Skeletal muscle satellite cell (primary cell): ENCODE results near the gene BAG2.
A peak's percentile ranks its signal among the peaks of the same experiment; 100 is the strongest.

Source experiments
- H3K27me3 ChIP-seq: 2 replicates; pipeline ENCODE4 v1.7.0; 2013; ENCODE audit warnings: low read length; ENCODE audit not compliant: control insufficient read depth, insufficient read depth
- H3K36me3 ChIP-seq: 2 replicates; pipeline ENCODE4 v1.7.0; 2013; ENCODE audit warnings: mild to moderate bottlenecking, control low read depth, low read length; ENCODE audit not compliant: insufficient read depth
- H3K4me1 ChIP-seq: 2 replicates; pipeline ENCODE4 v1.7.0; 2013; ENCODE audit warnings: low read length; ENCODE audit not compliant: control insufficient read depth, insufficient read depth
- H3K4me2 ChIP-seq: 2 replicates; pipeline ENCODE4 v1.7.0; 2013; ENCODE audit warnings: mild to moderate bottlenecking, low read length
- H3K4me3 ChIP-seq: 2 replicates; pipeline ENCODE4 v1.7.0; 2013; ENCODE audit warnings: low read length
- H3K9ac ChIP-seq: 2 replicates; pipeline ENCODE4 v1.7.0; 2013; ENCODE audit warnings: mild to moderate bottlenecking, low read depth, low read length, moderate library complexity
- H3K9me3 ChIP-seq: replicated peaks from 2 replicates; pipeline ENCODE4 v1.7.0; 2013; ENCODE audit warnings: mild to moderate bottlenecking, control low read depth, low read length

Gene BAG2

GRCh38 chr6:57207872-57208271, 35.7 kb downstream of the BAG2 start:
- no peak overlapping the region for H3K4me3 ChIP-seq
- peaks cover 8% of the 10 kb centered on the region for H3K4me1 ChIP-seq
- H3K9ac ChIP-seq = no peak overlapping the region
- no peaks in the 10 kb centered on the region for H3K9me3 ChIP-seq
- H3K4me2 ChIP-seq = no peak overlapping the region
- peaks cover 20% of the 10 kb centered on the region for H3K36me3 ChIP-seq
- no peaks in the 10 kb centered on the region for H3K27me3 ChIP-seq

DNA sequence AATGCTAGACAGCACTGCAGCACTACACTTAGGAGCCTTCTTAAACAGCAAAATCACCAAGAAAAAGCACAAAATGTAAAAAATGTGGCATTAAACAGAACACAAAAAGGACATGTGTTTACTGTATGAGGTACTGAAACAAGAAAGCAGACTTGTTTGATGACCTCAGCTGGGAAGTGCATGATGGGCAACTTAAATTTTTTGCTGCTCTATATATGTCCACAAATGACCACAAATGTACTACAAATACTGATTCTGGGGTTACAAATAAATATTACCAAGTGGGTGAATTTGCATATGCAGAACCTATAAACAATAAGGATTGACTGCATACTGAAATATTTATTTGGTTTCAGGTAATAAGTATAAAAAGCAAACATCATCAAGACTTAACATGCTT, 36.9 kb downstream of the BAG2 start:
- H3K36me3 ChIP-seq = peaks cover 20% of the 10 kb centered on the region

GRCh38 chr6:57210060-57210459, 37.9 kb downstream of the BAG2 start:
- H3K4me3 ChIP-seq = no peak overlapping the region
- no peak overlapping the region for H3K4me2 ChIP-seq
- peaks cover 8% of the 10 kb centered on the region for H3K4me1 ChIP-seq
- no peak overlapping the region for H3K9ac ChIP-seq
- H3K27me3 ChIP-seq = no peaks in the 10 kb centered on the region
- H3K9me3 ChIP-seq = no peaks in the 10 kb centered on the region
- H3K36me3 ChIP-seq = peaks cover 20% of the 10 kb centered on the region

More for the DNA sequence above, 36.9 kb downstream of the BAG2 start:
- H3K9me3 ChIP-seq = no peaks in the 10 kb centered on the region
- H3K4me3 ChIP-seq = no peak overlapping the region
- H3K9ac ChIP-seq = no peak overlapping the region
- no peaks in the 10 kb centered on the region for H3K27me3 ChIP-seq
- peaks cover 8% of the 10 kb centered on the region for H3K4me1 ChIP-seq
- H3K4me2 ChIP-seq = no peak overlapping the region

GRCh38 chr6:57215260-57215659, 43.1 kb downstream of the BAG2 start:
- no peak overlapping the region for H3K9ac ChIP-seq
- no peaks in the 10 kb centered on the region for H3K9me3 ChIP-seq
- H3K4me1 ChIP-seq = peaks cover 10% of the 10 kb centered on the region

GRCh38 chr6:57216235-57217101, 44.3 kb downstream of the BAG2 start:
- Histone ChIP-seq H3K4me2 (peak overlapping the region; percentile 24), H3K4me3 (no peak overlapping the region), H3K9me3 (no peaks in the 10 kb centered on the region), H3K27me3 (no peaks in the 10 kb centered on the region), H3K9ac (no peak overlapping the region), H3K36me3 (no peaks in the 10 kb centered on the region), H3K4me1 (peaks cover 10% of the 10 kb centered on the region)

More at GRCh38 chr6:57215260-57215659, 43.1 kb downstream of the BAG2 start:
- Histone ChIP-seq H3K27me3 (no peaks in the 10 kb centered on the region), H3K36me3 (no peaks in the 10 kb centered on the region), H3K4me3 (no peak overlapping the region), H3K4me2 (no peak overlapping the region)

DNA sequence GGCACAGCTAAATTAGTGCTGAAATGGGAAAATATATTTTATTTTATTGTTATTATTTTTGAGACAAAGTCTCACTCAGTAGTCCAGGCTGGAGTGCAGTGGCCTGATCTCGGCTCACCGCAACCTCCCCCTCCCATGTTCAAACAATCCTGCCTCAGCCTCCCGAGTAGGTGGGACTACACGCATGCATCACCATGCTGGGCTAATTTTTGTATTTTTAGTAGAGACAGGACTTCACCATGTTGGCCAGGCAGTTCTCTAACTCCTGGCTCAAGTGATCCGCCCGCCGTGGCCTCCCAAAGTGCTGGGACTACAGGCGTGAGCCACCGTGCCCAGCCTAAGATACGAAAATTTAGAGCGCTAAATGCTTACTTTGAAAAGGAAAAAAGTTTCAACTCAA, 45.1 kb downstream of the BAG2 start:
- Histone ChIP-seq H3K9me3 (no peaks in the 10 kb centered on the region), H3K4me3 (no peak overlapping the region), H3K9ac (no peak overlapping the region), H3K4me2 (no peak overlapping the region), H3K4me1 (peaks cover 10% of the 10 kb centered on the region), H3K36me3 (no peaks in the 10 kb centered on the region), H3K27me3 (no peaks in the 10 kb centered on the region)

GRCh38 chr6:57220083-57220703, 48.1 kb downstream of the BAG2 start:
- no peak overlapping the region for H3K9ac ChIP-seq
- peak overlapping the region; percentile 87 for H3K4me2 ChIP-seq
- H3K9me3 ChIP-seq = no peaks in the 10 kb centered on the region
- H3K27me3 ChIP-seq = no peaks in the 10 kb centered on the region
- peak overlapping the region; percentile 90 for H3K4me3 ChIP-seq
- no peaks in the 10 kb centered on the region for H3K36me3 ChIP-seq
- peaks cover 24% of the 10 kb centered on the region for H3K4me1 ChIP-seq

GRCh38 chr6:57221191-57221935, 49.2 kb downstream of the BAG2 start:
- Histone ChIP-seq H3K4me1 (peaks cover 23% of the 10 kb centered on the region), H3K4me3 (peak overlapping the region; percentile 90), H3K36me3 (no peaks in the 10 kb centered on the region), H3K9ac (peak overlapping the region; percentile 98), H3K27me3 (no peaks in the 10 kb centered on the region), H3K4me2 (peak overlapping the region; percentile 87), H3K9me3 (no peaks in the 10 kb centered on the region)

DNA sequence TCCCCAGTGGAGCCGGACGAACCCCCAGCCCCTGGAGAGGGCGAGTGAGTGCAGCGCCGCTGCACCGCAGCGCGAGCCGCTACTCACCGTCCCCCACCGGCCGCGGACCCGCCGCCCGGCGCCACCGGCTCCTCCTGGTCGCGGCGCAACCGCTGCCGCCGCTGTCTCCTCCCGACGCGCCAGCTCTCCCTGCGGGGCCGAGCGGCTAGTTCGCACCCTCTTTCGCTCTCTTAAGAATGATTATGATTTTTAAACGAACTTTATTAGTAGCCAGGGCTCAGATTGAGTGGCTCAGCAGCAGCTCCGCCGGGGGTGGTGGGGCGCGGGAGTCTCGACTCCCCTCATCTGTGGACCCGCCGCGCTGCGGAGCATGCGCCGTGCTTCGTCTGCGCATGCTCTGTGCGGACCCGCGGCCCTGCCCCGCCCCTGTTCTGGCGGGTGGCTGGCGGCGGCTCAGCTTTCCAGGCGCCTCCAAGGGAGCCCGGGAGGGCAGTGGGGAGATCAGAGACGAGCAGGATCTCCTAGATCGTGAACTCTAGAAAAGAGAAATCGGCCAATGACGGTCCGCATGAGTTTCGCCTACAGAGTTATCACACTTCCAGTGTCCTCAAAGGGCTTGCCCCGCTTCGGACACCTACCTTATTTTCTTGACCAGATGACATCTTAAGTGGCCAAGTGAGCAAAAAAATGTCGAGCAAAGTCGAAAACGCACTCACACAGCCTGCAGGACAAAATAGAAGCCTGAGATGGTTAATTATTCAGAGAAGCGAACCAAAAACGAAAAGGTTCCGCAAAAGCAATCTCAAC, 50.0 kb downstream of the BAG2 start, which contains the start of gene RAB23:
Gene RAB23, minus strand, starts transcription at position 372 of the 807 bp plus-strand sequence. CDS start 11,927 bp downstream, outside the sequence.
- no peaks in the 10 kb centered on the region for H3K27me3 ChIP-seq
- peak within 1 kb of the TSS; percentile 90 for H3K4me3 ChIP-seq
- peak within 1 kb of the TSS; percentile 87 for H3K4me2 ChIP-seq
- H3K9ac ChIP-seq = peak within 1 kb of the TSS; percentile 98
- H3K4me1 ChIP-seq = peaks cover 16% of the 10 kb centered on the region
- no peaks in the 10 kb centered on the region for H3K36me3 ChIP-seq
- H3K9me3 ChIP-seq = no peaks in the 10 kb centered on the region

- Histone ChIP-seq H3K27me3 (no peaks in the 10 kb centered on the region), H3K9me3 (no peaks in the 10 kb centered on the region), H3K4me2 (peak overlapping the region; percentile 87), H3K4me1 (peaks cover 15% of the 10 kb centered on the region), H3K4me3 (peak overlapping the region; percentile 90), H3K9ac (peak overlapping the region; percentile 98), H3K36me3 (no peaks in the 10 kb centered on the region)
These were observed 50.6 kb downstream of the BAG2 start for GRCh38 chr6:57222743-57223077.
